SJSA1 (cell line): Measurements from ENCODE around the gene SLC16A2. TPM values are rescaled to one million over a fixed set of nuclear protein-coding genes. Genes with fewer than 3 reads are reported as not detected.

Source experiments
- DNase-seq, 2 experiments: peaks; one replicate each; pipeline ENCODE4 v3.0.0-alpha.2; 2015 to 2020; ENCODE audit warnings: low spot score in 2 of 2, low read depth in 1 of 2
- H3K27ac ChIP-seq: fragments of 250-450 bp; sonication (Bioruptor Pico); 2 replicates; pipeline ENCODE4 v1.5.1; 2020; ENCODE audit warnings: mild to moderate bottlenecking, moderate library complexity
- H3K27me3 ChIP-seq: fragments of 250-450 bp; sonication (Bioruptor Pico); replicated peaks from 2 replicates; pipeline ENCODE4 v1.5.1; 2020; ENCODE audit warnings: mild to moderate bottlenecking, moderate library complexity
- H3K36me3 ChIP-seq: fragments of 250-450 bp; sonication (Bioruptor Pico); 2 replicates; pipeline ENCODE4 v1.5.1; 2020; ENCODE audit warnings: mild to moderate bottlenecking
- H3K4me1 ChIP-seq: fragments of 250-450 bp; sonication (Bioruptor Pico); replicated peaks from 2 replicates; pipeline ENCODE4 v1.6.1; 2021; ENCODE audit warnings: mild to moderate bottlenecking
- H3K4me3 ChIP-seq: fragments of 250-450 bp; sonication (Bioruptor Pico); 2 replicates; pipeline ENCODE4 v1.5.1; 2020; ENCODE audit warnings: mild to moderate bottlenecking
- H3K9me3 ChIP-seq: fragments of 250-450 bp; sonication (Bioruptor Pico); replicated peaks from 2 replicates; pipeline ENCODE4 v1.5.1; 2020; ENCODE audit warnings: mild to moderate bottlenecking
- total RNA-seq: library from RNA; depleted of rRNA; stranded (reverse); fragments of >200 nt; shearing (Covaris generic); gene quantifications from 2 replicates; pipeline ENCODE4 v1.2.3, GENCODE V29; 2014; rRNA removed

Gene SLC16A2
- total RNA-seq, 1 experiment from 2014 or later, result 14.1 TPM

GRCh38 chrX:74546984-74547383, 125.7 kb downstream of the SLC16A2 start:
- no peak for DNase-seq
- H3K27me3 ChIP-seq, result no peaks in the 10 kb centered on the region
- no peaks in the 10 kb centered on the region for H3K36me3 ChIP-seq
- H3K4me1 ChIP-seq, result 0 out of 2 replicates have a peak, but pooled peaks cover 3% of the 10 kb centered on the region
- no peak overlapping the region for H3K4me3 ChIP-seq
- no peak overlapping the region for H3K27ac ChIP-seq
- H3K9me3 ChIP-seq, result no peaks in the 10 kb centered on the region

GRCh38 chrX:74550295-74550802, 129.1 kb downstream of the SLC16A2 start:
- DNase-seq, result peak; percentile 72 to 73
- H3K4me3 ChIP-seq, result no peak overlapping the region
- no peak overlapping the region for H3K27ac ChIP-seq
- 0 out of 2 replicates have a peak, but pooled peaks cover 3% of the 10 kb centered on the region for H3K4me1 ChIP-seq
- no peaks in the 10 kb centered on the region for H3K27me3 ChIP-seq
- H3K9me3 ChIP-seq, result no peaks in the 10 kb centered on the region
- H3K36me3 ChIP-seq, result no peaks in the 10 kb centered on the region

DNA sequence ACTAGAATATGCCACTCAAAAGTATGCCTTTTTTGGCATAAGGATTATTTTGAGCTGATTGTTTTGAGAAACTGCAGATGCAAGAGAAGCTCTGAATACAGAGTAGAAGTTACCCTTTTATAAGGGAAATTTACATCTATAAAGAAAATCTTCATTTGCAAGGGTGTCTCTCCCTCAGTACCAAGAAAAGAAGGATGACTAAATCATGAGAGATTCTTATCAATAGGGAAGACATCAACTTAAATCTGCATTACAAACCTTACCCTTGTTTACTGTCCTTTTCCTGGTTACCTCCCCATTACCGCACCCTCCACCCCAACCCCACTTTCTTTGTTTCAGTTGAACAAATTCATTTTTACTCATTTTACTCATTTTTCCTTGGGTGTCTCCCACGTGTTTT, 130.6 kb downstream of the SLC16A2 start:
- Histone ChIP-seq H3K4me3 (no peak overlapping the region), H3K9me3 (no peaks in the 10 kb centered on the region), H3K27ac (no peak overlapping the region), H3K4me1 (0 out of 2 replicates have a peak, but pooled peaks cover 3% of the 10 kb centered on the region), H3K36me3 (no peaks in the 10 kb centered on the region), H3K27me3 (no peaks in the 10 kb centered on the region)
- no peak for DNase-seq

GRCh38 chrX:74557378-74557777, 136.1 kb downstream of the SLC16A2 start:
- Histone ChIP-seq H3K27ac (no peak overlapping the region), H3K9me3 (no peaks in the 10 kb centered on the region), H3K36me3 (no peaks in the 10 kb centered on the region), H3K27me3 (no peaks in the 10 kb centered on the region), H3K4me1 (no peaks in the 10 kb centered on the region), H3K4me3 (no peak overlapping the region)
- DNase-seq, result no peak

DNA sequence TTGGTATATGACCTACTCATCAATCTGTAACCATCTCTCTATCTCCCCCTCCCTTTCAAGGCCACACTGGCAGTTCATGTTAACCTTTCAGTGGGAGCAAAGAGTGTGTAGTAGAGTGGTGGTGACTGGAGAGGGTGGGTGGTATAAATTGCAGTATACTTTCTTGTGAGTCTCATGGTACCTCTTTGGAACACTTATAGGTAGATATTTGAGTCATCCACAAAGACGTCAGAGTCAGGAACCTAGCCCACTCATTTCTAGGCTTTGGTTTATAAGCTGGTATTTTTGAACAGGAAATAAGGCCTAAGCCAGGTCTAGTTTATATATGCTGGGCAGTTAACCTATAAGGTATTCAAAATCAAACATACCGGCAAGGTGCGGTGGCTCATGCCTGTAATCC, 156.8 kb downstream of the SLC16A2 start:
- Histone ChIP-seq H3K9me3 (no peaks in the 10 kb centered on the region), H3K36me3 (no peaks in the 10 kb centered on the region), H3K4me3 (no peak overlapping the region), H3K27me3 (no peaks in the 10 kb centered on the region), H3K27ac (no peak overlapping the region), H3K4me1 (no peaks in the 10 kb centered on the region)
- DNase-seq, result no peak

DNA sequence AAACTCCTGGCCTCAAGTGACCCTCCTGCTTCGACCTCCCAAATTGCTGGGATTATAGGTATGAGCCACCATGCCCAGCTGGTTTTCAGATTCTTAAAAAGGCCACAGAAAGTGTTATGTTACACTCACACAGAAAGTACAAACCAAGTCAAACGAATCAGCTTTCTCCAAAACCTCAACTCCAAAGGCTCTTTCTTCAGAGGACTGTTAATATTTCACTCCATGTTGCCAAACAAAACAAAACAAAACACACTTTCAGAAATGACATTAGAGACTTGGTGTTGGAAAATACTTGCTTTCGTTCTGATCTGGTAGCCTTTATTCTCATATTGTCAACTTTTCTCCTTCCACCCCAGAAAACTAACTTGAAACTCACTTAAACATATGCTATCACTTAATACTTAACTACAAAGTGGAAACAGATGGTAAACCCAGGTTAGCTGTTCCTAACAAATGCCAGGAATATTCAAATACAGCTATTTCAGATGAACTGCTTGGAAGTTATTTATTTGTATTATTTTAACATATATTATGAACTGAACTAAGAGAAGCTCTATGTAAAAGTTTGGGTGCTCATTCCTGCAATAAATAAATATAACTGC, 158.4 kb downstream of the SLC16A2 start:
- Histone ChIP-seq H3K27me3 (no peaks in the 10 kb centered on the region), H3K9me3 (no peaks in the 10 kb centered on the region), H3K4me3 (no peak overlapping the region), H3K36me3 (no peaks in the 10 kb centered on the region), H3K4me1 (no peaks in the 10 kb centered on the region), H3K27ac (no peak overlapping the region)
- DNase-seq, result no peak

Other genes with a start within 250 kb of the SLC16A2 start
- not detected in 2 replicates for gene ZCCHC13, start 117.3 kb upstream of the SLC16A2 start, total RNA-seq
- gene RLIM, start 193.1 kb downstream of the SLC16A2 start, total RNA-seq, result 36.2 and 49.7 TPM in 2 replicates